NCI-H69 (cell line): Measurements from ENCODE around the gene HIPK1.
A peak's percentile ranks its signal among the peaks of the same experiment; 100 is the strongest.
"Not testable (repeated sequence)": the region's sequence is repeated elsewhere in the genome, so short reads cannot be mapped to it uniquely, and the experiment has no call there.

Experiments
- DNase-seq: peaks from one replicate; lab custom pipeline; 2025; lab: John Stamatoyannopoulos, UW

Gene HIPK1

DNA sequence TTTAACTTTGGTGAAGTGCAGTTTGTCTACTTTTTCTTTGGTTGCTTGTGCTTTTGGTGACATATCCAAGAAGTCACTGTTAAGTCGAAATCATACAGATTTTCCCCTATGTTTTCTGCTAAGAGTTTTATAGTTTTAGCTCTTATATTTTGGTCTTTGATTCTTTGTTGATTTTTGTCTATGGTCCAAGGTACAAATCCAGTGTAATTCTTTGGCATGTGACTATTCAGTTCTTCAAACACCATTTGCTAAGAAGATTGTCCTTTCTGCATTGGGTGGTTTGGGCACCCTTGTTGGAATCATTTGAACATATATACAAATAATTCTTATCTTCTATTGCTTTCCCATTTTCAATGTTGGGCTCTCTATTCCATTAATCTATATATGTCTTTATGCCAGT lies 16.2 kb downstream of the HIPK1 start:
- no peak for DNase-seq

DNA sequence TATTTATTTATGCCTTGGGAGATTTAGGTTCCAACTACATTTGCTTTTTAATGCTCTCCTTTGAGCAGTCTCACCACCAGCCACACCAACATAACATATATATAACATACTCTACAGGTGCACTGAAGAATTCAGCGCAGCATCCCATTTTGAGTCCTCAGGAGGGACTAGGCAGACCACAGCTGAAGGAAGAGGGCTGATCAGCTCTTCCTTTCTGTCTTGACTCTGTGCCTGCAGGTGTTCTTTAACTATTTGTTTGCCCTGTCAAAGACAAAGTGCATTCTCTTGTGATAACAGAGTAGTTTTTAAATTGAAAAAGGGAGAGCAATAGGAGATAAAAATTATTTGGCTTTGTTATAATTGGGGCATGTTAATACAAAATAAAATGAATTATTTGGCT lies 17.0 kb downstream of the HIPK1 start:
- DNase-seq, result no peak

DNA sequence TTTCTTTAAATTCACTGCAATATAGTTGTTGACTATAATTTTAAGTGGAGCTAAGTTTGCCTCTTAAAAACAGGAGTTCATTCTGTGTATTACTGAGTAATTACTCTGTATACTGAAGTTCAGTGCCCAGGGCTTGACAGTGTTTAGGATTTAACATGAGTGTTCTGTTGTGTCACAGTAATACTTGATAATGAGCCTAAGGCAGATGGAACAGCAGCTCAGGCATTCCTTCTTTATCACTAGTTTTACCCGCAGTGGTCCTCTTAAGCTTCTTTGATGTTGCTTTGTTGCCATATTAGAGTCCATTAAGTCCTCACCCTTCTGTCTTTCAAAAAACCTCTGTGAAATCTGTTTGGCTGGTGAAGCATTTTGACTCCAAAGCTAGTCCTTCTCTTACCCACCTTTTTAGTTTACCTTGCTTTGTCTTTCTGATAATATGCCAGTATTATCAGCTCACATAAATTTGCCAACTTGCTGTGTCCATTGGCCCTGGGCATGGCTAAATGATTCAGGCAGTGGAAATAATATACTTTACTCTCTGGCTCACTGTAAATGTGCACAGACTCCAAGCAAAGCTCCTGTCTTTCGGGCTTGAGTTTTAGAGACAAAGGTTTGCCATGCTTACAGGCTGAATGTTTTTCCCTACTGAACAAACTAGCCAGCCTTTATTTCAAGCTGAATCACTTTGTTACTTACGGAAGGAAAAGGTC lies 17.7 kb downstream of the HIPK1 start:
- DNase-seq, result peak; percentile 4

DNA sequence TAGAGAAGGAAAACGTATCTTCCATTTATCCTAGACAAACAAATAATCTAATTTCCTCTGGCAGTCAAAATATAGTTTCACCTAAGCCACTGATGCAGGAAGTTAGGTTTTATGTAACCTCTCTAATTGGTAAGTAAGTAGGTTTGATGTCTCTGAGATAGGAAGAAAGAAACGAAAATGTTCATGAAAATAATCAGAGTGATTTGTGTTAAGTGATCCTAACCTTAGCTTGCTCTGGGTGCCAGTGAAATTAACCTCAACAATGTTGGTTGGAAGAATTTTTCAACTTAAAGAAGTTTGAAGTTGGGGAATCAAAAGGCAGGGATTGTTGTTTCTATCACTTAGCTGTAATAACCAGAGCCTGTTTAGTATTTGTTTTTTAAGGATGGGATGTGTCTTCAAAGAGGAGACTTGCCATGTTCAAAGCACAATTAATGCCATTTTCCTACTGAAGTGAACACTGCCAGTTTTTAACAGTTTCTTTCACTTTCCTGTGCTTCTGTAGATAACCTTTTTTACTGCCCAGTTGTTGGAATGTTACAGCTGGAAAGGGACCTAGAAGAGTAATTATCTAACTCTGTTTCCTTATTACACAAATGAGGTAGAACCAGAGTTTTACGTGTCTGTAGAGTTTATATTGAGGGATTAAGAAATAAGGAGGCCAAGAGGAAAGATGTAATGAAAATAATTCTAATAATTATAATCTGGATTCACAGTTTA lies 18.4 kb downstream of the HIPK1 start:
- DNase-seq, result no peak

DNA sequence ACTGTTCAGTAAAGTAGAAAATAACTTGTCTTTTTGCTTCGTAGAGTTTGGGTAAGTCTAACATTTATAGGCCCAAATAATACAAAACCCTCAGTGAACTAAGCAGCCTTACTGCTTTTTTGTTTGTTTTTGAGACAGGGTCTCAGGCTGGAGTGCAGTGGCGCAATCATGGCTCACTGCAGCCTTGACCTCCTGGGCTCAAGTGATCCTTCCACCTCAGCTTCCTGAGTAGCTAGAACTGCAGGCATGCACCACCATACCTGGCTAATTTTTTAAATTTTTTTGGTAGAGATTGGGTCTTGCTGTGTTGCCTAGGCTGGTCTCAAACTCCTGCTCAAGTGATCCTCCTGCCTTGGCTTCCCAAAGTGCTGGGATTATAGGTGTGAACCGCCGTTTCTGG lies 19.0 kb downstream of the HIPK1 start:
- DNase-seq, result not testable (repeated sequence)

DNA sequence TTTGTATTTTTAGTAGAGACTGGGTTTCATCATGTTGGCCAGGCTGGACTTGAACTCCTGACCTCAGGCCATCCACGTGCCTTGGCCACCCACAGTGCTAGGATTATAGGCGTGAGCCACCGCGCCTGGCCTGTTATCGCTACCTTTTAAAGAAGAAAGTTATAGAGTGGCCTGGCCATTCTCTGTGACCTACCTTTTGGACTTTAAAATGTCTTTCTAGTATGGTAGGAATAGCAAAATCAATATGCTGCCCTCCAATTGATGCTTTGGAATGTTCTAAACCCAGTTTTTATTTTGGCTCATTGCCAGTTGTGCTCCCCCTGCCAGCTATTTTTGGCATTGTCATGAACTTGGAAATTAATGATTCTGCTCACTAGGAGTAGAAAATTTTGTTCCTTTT lies 19.9 kb downstream of the HIPK1 start:
- DNase-seq, result no peak

DNA sequence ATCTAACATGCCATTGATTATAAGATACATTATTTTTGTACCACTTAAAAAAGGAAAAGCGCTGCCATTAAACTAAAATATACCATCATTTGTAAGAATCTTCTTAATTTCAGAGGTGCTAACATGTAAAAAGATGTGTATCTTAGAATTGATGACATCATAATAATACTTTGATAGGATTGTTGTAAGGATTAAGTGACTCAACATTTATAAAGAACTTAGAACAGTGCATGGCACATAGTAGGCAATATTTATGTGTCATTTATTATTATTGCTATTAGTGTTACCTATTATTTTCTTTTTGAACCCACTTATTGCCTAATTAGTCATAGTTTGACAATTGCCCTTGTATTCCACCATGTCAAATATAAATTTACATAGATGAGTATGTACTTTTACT lies 21.8 kb downstream of the HIPK1 start:
- DNase-seq, result no peak

DNA sequence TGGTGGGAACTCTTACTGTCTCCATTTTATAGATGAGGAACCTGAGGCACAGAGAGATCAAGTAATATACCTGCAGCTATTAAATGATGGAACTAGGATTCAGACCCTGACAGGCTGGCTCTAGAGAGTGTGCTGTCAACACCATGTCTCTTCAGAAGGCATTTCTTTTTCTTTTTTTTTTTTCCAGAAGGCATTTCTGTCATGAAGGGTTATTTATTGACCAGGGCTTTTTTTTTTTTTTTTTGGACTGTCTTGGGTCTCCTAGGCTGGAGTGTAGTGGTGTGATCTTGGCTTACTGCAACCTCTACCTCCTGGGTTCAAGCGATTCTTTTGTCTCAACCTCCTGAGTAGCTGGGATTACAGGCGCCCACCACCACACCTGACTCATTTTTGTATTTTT lies 22.6 kb downstream of the HIPK1 start:
- no peak for DNase-seq

DNA sequence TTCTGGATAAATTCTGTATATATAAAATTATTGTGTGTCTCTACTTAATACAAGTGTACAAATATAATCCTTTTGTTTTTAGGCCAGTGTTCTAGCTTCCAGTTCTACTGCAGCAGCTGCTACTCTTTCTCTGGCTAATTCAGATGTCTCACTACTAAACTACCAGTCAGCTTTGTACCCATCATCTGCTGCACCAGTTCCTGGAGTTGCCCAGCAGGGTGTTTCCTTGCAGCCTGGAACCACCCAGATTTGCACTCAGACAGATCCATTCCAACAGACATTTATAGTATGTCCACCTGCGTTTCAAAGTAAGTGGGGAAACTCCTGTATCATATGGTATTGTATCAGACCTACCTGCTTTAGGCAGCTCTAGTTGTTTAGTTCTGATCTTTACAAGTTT lies 28.9 kb downstream of the HIPK1 start:
- no peak for DNase-seq

DNA sequence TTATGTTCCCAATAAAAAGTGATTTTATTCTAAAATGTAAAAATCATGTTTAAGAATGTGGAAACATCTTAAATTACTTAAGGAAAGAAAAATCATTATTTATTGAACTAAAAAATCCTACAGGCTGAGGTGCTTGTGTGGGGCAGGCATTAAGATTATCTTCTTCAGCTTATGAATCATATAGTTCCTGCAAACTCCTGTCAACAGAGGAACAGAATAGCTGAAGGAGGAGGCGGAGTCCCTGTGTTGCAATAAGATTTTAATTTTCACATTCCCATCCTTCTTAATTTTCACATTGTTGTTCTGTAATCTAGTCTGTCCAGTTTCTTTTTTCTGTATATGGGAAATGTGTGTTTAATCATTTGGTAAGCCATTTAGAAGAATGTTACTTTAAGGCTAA lies 29.6 kb downstream of the HIPK1 start:
- DNase-seq, result no peak

DNA sequence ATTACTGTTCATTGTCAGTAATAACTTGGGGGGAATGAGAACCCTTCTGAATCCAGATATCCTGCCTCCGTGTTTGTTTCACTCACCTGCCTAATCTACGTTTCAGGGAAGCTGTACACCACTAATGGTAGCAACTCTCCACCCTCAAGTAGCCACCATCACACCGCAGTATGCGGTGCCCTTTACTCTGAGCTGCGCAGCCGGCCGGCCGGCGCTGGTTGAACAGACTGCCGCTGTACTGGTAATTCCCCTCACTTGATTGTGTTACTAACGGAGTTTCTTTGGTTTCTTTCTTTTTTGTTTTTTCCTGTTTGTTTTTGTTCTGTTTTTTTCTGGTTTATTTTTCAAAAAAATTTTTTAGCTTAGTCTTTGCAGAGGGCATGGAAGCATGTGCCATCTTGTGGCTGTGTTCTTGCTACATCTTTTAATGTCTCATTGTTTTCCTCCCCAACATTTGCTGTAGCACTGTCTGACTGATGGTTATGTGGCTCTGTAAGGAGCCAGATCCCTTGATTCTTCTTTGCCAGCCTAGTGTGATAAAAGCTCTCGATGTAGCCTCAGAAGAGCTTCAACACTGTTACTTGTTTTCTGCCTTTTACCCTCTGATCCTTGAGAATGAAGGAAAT lies 34.3 kb downstream of the HIPK1 start:
- DNase-seq, result no peak

DNA sequence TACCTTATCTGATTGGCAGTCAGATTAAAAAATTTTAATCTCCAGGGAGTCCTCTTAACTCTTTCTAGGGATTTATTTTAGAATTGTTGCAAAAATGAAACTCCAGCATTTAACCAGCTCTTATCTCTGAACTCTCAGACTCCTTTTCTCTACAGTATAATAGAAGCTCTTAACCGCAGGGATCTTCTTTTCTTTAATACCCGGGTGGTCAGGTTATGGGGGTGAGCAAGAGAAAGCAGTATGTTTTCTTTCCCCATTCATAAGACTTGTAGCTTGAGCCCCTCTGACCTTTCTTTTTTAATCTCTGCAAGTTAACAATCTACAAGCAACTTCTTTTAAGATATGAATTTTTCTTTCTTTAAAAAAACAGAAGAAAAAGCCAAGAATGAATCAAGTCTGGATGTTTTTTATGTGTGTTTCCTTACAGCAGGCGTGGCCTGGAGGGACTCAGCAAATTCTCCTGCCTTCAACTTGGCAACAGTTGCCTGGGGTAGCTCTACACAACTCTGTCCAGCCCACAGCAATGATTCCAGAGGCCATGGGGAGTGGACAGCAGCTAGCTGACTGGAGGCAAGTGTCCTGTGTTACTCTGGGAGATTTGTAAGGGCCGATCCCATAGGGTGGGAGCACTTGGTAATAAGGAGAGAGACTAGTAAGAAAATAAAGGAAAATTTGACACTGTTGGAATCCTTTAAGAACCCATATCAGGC lies 36.7 kb downstream of the HIPK1 start:
- no peak for DNase-seq

DNA sequence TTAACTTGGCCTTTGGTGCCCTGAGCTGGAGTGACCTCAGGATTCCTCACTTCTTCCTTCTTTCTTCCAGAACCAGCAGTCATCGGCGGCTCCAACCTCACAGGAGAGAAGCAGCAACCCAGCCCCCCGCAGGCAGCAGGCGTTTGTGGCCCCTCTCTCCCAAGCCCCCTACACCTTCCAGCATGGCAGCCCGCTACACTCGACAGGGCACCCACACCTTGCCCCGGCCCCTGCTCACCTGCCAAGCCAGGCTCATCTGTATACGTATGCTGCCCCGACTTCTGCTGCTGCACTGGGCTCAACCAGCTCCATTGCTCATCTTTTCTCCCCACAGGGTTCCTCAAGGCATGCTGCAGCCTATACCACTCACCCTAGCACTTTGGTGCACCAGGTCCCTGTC lies 43.8 kb downstream of the HIPK1 start:
- no peak for DNase-seq

DNA sequence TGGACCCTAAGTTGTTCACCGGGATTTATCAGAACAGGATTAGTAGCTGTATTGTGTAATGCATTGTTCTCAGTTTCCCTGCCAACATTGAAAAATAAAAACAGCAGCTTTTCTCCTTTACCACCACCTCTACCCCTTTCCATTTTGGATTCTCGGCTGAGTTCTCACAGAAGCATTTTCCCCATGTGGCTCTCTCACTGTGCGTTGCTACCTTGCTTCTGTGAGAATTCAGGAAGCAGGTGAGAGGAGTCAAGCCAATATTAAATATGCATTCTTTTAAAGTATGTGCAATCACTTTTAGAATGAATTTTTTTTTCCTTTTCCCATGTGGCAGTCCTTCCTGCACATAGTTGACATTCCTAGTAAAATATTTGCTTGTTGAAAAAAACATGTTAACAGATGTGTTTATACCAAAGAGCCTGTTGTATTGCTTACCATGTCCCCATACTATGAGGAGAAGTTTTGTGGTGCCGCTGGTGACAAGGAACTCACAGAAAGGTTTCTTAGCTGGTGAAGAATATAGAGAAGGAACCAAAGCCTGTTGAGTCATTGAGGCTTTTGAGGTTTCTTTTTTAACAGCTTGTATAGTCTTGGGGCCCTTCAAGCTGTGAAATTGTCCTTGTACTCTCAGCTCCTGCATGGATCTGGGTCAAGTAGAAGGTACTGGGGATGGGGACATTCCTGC lies 46.2 kb downstream of the HIPK1 start:
- DNase-seq, result no peak

DNA sequence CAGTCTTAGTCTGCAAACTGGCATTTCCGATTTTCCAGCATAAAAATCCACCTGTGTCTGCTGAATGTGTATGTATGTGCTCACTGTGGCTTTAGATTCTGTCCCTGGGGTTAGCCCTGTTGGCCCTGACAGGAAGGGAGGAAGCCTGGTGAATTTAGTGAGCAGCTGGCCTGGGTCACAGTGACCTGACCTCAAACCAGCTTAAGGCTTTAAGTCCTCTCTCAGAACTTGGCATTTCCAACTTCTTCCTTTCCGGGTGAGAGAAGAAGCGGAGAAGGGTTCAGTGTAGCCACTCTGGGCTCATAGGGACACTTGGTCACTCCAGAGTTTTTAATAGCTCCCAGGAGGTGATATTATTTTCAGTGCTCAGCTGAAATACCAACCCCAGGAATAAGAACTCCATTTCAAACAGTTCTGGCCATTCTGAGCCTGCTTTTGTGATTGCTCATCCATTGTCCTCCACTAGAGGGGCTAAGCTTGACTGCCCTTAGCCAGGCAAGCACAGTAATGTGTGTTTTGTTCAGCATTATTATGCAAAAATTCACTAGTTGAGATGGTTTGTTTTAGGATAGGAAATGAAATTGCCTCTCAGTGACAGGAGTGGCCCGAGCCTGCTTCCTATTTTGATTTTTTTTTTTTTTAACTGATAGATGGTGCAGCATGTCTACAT lies 47.6 kb downstream of the HIPK1 start:
- peak; percentile 3 for DNase-seq

DNA sequence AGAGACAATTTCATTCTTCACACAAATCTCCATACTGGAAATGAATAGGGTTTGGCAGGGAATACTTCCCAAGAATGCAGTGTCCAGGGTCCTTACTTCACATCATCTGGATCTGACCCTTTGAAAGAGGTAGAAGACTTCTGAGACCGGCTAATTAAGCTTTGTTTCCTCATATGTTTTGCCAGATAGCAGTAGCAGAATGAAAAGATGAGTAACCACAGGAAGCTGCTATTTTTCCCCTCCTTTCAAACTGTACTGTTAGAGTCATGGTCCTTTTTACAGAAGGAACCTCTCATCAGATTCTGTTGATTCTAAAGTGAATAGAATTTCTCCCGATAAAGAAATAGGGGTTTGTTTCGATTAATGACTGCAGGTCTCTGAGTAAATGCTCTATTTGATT lies 48.8 kb downstream of the HIPK1 start:
- no peak for DNase-seq

DNA sequence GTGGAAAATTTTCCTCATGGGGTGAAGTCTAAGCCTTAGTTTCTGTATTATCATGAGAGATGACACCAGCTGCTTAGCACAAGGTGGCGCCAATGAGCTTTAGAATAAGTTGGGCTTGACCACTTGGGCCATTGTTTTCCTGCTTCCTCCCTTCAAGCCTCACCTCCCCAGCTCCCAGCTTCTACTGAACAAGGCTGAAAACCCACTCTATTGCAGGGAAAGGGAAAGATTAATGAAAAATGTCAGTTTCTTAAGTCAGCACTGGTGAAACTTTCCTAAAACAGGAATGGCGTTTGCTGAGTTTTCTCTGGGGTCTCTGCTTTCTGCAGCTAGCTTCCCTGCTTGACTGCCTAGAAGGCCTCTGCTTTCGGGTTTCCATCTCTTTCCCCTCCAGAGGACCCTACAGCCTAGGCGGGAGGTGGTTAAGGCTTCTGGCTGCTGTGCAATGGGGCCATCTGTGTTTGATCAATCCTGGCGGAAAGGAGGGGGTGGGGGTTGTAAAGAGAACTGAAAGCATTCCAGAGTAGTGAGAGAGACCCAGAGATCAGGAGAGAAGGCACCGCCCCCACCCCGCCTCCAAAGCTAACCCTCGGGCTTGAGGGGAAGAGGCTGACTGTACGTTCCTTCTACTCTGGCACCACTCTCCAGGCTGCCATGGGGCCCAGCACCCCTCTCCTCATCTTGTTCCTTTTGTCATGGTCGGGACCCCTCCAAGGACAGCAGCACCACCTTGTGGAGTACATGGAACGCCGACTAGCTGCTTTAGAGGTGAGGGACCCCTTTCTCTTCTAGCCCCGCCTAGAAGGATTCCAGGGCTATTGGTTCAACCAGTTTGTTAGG lies 50.0 kb downstream of the HIPK1 start, which contains the start of gene OLFML3:
Gene OLFML3 (plus strand): TSS at position 612 of the 840 bp plus-strand sequence. CDS start 43 bp downstream, at position 655.
- DNase-seq, result peak; percentile 75

DNA sequence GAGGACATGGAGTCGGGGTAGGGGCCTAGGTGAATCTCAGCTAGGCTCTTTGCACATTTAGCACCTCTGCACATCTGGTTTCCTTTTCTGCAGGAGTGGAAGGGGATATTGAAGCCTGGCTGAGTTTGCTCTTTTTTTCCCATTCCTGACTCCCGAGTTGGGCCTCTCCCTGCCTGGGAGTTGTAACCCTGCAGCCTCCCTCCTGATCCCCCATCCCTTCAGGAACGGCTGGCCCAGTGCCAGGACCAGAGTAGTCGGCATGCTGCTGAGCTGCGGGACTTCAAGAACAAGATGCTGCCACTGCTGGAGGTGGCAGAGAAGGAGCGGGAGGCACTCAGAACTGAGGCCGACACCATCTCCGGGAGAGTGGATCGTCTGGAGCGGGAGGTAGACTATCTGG lies 51.0 kb downstream of the HIPK1 start:
- no peak for DNase-seq

DNA sequence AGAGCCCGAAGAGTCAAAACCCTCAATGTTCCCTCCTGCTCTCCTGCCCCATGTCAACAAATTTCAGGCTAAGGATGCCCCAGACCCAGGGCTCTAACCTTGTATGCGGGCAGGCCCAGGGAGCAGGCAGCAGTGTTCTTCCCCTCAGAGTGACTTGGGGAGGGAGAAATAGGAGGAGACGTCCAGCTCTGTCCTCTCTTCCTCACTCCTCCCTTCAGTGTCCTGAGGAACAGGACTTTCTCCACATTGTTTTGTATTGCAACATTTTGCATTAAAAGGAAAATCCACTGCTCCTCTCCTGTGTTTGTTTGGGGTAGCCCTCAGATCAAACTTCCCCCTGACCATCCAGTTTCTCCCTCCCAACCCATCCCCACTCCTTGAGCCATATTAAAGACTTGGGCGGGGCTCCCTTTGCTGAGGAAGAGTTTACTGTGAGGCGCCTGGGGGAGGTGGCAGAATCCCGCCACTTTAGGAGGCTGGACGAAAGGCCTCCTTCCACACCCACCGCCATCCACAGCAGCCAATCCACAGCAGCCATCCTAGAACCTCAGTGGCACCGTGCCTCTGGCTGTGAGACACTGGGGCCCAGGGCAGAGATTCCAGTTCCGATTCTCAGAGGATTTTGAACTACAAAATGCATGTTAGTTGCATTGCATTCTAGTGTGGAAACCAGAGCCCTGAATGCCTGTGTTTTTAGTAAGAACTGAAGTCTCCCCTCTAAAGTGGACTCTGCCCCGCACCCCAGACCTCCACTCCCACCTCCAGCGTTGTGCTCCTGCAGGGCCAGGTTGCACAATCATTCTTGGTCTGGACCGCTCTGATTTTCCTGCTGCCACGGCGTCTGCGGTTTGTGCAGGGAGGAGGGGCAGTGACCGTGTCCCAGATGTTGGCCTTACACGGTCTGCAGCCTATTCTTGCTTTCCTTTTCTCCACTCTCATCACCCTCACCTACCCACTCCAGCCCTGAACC lies 53.1 kb downstream of the HIPK1 start:
- DNase-seq, result no peak
